HG03060 (cell line): ENCODE data around the gene TPSB2.
"Not testable (repeated sequence)": the region's sequence is repeated elsewhere in the genome, so short reads cannot be mapped to it uniquely, and the experiment has no call there.

Source experiments
- ATAC-seq: cut with Tn5 transposase; IDR thresholded peaks from one replicate; pipeline ENCODE4 v1.9.1; 2021; ENCODE audit warnings: low read depth, moderate number of reproducible peaks; ENCODE audit not compliant: unreplicated experiment

The TPSB2 gene

DNA sequence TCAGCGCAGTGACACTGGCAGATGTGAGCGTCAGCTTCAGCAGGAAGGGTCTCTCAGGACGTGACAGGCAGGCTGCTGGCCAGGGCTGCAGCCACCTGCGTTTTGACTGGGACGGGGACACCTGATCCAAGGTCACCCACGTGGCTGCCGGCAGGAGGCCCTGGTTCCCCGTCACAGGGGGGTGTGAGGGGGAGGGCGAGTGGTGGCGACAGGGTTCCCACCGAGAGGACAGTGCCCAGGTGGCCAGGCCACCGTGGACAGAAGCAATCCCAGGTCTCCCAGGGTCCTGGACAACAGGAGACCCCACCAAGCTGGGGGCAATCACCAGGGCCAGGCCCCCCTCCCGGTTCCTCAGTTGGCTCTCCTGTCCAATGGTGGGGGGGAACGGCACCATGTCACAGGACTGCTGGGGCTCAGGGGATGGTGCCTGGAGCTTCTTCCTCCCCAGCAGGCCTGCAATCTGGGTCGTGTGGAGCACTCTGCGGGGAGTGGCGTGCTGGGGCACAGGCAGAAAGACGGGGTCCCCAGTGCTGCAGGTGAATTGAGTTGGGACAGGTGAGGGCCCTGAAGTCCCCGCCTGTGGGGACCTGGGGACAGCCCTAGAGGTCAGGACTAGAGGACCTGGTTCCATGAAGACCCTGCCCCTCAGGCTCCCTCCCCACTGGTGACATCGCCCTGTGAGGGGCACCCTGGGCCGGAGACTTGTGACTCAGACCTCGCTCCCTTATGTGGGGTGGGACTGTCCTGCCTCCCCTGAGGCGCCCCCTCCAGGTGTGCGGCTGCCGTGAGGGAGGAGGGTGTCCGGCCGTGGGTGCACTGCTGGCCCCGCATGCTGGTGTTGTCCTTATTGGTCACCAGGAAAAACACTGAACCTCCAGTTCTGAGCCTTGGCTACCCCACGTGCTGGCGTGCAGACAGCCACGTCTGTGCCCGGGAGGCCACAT is 14.2 kb upstream of the TPSB2 start:
- ATAC-seq, result not testable (repeated sequence)

DNA sequence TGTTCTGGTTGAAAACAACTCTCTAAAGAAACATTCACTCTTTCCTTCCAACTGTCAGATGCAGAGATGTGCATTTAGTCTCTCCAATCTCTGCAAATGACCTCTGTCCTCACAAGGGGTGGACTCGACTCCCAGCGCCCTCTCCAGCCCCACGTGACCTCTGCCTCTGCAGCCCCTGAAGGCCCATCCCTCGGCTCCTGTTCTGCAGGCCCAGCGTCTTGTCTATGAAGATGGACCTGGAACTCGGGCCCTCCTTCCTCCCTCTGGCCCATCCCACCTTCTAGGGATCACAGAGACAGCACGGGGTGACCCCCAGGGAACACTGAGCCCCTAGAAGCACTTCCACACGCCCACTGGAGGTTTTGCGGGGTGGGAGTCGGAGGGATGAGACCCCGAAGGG is 13.4 kb upstream of the TPSB2 start:
- ATAC-seq, result not testable (repeated sequence)

DNA sequence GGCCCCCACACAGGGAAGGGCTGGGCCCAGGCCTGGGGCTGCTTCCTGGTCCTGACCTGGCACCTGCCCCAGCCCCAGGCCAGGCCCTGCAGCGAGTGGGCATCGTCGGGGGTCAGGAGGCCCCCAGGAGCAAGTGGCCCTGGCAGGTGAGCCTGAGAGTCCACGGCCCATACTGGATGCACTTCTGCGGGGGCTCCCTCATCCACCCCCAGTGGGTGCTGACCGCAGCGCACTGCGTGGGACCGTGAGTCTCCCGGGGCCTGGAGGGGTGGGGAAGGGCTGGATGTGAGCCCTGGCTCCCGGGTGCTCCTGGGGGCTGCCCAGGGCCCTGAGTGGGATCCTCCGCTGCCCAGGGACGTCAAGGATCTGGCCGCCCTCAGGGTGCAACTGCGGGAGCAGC is 11.1 kb upstream of the TPSB2 start:
- not testable (repeated sequence) for ATAC-seq

- ATAC-seq, result not testable (repeated sequence)
These were observed 10.5 kb upstream of the TPSB2 start, which contains the start of gene TPSAB1 for GRCh38 chr16:1240436-1240835. TPSAB1 (plus strand) TSS chr16:1240705; CDS start chr16:1240939, 234 bp downstream.

DNA sequence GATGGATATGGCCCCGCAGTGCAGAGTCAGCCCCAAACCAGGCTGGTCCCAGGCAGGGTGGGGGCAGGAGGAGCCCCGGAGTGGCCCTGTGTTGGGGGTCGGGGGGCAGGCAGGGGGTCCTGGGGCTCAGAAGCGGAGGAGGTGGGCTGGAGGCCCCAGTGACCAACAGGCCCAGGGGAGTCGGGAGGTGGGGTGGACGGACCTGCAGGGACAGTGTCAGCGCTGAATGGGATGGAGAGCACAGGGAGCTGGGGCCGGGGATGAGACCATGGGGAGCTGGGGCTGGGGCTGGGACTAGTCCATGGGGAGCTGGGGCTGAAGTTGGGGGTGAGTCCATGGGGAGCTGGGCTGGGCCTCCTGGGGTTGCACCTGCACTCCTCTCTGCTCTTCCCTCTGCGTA is 9.6 kb upstream of the TPSB2 start:
- ATAC-seq, result not testable (repeated sequence)

DNA sequence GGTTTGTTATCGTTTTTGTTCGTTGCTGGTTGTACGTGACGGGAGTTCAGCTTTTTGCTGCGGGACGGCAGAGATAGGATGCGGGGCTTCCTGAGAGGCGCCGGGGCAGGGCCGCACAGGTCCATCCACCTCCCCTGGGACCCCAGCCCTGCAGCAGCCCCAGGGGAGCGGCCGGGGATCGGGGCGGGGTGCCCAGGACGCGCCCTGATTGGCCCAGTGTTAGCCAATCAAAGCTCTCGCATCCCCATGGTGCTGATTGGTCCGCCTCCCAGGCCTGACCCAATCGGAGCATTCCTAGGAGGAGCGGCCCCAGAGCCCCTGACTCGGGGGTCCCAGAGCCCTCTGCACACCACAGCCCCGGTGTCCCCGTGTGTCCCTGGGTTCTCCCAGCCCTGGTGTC is 8.9 kb upstream of the TPSB2 start:
- not testable (repeated sequence) for ATAC-seq

DNA sequence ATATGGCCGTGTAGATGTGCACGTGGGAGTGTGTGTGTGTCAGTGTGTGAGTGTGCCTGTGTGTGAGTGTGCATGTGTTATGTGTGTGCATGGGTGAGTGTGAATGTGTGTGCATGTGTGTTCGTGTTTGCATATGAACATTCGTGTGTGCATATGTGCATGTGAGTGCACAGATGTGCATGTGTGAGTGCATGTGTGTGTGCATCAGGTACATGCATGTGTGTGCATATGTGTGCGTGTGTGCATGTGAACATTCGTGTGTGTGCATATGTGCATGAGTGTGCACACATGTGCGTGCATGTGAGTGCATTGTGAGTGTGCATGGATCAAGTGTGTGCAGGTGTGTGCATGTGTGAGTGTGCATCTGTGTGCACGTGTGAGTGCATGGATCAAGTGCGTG is 8.0 kb upstream of the TPSB2 start:
- ATAC-seq, result no peak

DNA sequence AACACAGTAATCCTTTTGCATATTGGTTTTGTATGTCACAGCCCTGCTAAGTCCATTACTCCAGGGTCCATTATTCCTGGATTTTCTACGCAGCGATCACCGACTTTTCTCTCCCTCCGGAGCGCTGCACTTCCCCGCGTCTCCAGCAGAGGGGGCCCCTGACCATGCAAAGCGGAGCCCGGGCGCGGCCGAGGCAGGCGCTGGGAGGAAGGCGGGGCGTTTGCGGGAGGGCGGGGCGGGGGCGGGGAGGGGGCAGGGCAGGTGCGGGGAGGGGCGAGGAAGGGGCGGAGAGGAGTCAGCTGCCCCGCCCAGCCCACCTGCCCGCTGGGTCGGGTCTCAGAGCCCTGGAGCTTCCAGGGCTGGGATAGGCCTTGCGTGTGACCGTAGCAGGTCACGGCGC is 6.7 kb upstream of the TPSB2 start:
- ATAC-seq, result not testable (repeated sequence)

DNA sequence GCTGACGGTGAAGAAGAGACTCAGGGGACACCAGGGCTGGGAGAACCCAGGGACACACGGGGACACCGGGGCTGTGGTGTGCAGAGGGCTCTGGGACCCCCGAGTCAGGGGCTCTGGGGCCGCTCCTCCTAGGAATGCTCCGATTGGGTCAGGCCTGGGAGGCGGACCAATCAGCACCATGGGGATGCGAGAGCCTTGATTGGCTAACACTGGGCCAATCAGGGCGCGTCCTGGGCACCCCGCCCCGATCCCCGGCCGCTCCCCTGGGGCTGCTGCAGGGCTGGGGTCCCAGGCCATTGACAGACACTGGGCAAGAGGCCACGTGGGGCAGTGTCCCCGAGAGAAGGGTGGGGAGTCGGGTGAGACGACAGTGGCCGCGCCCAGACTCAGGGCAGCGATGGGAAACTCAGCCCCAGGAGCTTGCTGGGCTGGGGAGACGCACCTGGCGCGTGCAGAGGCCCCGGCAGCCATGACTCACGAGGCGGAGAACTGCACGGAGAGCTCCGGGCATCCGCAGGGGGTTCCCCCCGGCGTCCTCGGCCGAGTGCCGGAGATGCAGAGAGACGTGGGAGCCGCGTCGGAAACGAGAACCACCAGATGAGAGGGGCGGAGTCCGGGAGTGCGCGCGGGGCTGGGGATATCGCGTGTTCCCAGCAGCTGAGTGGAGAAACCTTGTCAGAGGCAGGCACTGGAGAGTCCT is 2.2 kb upstream of the TPSB2 start:
- ATAC-seq, result not testable (repeated sequence)

DNA sequence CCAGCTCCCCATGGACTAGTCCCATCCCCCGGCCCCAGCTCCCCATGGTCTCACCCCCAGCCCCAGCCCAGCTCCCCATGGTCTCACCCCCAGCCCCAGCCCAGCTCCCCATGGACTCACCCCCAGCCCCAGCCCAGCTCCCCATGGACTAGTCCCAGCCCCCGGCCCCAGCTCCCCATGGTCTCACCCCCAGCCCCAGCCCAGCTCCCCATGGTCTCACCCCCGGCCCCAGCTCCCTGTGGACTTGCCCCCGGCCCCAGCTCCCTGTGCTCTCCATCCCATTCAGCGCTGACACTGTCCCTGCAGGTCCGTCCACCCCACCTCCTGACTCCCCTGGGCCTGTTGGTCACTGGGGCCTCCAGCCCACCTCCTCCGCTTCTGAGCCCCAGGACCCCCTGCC is 1.3 kb upstream of the TPSB2 start:
- not testable (repeated sequence) for ATAC-seq

- ATAC-seq, result not testable (repeated sequence)
These were observed 658 bp upstream of the TPSB2 start for GRCh38 chr16:1230471-1231212.

DNA sequence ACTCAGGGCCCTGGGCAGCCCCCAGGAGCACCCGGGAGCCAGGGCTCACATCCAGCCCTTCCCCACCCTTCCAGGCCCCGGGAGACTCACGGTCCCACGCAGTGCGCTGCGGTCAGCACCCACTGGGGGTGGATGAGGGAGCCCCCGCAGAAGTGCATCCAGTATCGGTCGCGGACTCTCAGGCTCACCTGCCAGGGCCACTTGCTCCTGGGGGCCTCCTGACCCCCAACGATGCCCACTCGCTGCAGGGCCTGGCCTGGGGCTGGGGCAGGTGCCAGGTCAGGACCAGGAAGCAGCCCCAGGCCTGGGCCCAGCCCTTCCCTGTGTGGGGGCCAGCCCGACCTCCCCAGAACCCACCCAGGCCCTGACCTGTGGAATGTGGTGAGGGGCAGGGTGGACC is 508 bp downstream of the TPSB2 start:
- ATAC-seq, result not testable (repeated sequence)

- not testable (repeated sequence) for ATAC-seq
These were observed 1.8 kb downstream of the TPSB2 start for GRCh38 chr16:1228227-1228626.

DNA sequence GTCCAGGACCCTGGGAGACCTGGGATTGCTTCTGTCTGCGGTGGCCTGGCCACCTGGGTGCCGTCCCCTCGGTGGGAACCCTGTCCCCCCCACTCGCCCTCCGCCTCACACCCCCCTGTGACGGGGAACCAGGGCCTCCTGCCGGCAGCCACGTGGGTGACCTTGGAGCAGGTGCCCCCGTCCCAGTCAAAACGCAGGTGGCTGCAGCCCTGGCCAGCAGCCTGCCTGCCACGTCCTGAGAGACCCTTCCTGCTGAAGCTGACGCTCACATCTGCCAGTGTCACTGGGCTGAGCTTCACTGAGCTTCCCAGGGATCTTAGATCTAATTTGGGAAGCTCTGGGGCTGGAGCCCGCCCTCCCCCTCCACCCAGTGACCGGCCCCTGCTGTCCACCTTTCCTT is 3.3 kb downstream of the TPSB2 start:
- ATAC-seq, result not testable (repeated sequence)

DNA sequence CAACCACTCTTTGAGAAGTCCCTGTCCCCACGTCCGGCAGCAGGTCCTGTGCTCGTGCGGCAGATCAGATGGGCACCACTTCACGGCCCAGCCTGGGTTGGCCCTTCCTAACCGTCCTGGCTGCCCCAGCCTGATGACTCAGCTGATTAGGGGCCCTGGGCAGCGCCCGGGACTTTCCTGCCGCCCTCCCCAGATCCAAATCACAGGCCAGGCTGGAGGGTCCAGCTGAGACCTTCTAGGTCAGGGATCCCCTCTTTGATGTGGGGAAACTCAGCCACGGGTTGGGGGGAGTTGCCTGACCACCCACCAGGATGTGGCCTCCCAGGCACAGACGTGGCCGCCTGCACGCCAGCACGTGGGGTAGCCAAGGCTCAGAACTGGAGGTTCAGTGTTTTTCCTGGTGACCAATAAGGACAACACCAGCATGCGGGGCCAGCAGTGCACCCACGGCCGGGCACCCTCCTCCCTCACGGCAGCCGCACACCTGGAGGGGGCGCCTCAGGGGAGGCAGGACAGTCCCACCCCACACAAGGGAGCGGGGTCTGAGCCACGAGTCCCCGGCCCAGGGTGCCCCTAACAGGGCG is 4.2 kb downstream of the TPSB2 start:
- not testable (repeated sequence) for ATAC-seq

- ATAC-seq, result no peak
These were observed 4.9 kb downstream of the TPSB2 start, which contains the start of gene TPSG1 for GRCh38 chr16:1225051-1225451. TPSG1 (minus strand) TSS chr16:1225268; CDS start chr16:1225252, 16 bp downstream.

DNA sequence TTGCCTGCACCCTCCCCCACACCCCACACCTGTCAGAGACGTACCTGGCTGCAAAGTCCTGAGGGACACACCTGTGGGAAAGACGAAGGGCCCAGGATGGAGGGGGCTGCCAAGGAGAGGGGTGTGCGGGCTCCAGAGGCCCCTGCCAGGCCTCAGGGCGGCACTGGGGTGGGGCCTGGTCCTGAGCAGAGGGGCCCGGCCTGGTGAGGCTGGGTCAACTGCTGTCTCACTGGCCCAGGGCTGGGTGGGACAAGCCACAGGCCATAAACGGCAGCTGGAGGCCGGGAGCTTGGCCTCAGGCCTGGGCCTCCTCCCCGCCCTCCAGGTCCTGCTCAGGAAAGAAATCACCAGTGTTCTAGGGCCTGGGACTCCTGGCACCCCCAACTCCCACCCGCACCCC is 5.4 kb downstream of the TPSB2 start:
- no peak for ATAC-seq

- no peak for ATAC-seq
These were observed 6.4 kb downstream of the TPSB2 start for GRCh38 chr16:1223355-1224214.
